HG03045 (cell line): ENCODE data around the gene PCYT2.

Source experiments
- ATAC-seq: cut with Tn5 transposase; IDR thresholded peaks from one replicate; pipeline ENCODE4 v1.9.1; 2021; ENCODE audit warnings: mild to moderate bottlenecking, moderate library complexity; ENCODE audit not compliant: unreplicated experiment

PCYT2 gene

DNA sequence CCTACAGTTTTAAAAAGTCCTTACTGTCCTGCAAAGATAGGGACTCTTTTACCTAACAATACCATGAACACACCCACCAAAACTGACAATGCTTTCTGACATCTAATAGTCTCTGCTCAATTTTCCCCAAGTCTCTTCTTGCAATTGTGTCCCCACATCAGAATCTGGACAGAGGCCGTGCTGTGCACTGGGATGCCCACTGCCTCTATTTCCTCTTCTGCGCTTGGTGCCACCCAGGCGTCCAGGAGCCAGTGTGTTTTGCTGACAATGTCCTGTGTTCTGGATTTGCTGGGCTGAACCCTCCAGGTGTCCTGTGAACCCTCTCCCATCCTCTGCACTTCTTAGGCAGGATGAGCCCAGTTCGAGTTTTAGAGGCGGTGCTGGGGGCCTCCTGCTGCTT lies 33.6 kb downstream of the PCYT2 start:
- ATAC-seq: no peak

DNA sequence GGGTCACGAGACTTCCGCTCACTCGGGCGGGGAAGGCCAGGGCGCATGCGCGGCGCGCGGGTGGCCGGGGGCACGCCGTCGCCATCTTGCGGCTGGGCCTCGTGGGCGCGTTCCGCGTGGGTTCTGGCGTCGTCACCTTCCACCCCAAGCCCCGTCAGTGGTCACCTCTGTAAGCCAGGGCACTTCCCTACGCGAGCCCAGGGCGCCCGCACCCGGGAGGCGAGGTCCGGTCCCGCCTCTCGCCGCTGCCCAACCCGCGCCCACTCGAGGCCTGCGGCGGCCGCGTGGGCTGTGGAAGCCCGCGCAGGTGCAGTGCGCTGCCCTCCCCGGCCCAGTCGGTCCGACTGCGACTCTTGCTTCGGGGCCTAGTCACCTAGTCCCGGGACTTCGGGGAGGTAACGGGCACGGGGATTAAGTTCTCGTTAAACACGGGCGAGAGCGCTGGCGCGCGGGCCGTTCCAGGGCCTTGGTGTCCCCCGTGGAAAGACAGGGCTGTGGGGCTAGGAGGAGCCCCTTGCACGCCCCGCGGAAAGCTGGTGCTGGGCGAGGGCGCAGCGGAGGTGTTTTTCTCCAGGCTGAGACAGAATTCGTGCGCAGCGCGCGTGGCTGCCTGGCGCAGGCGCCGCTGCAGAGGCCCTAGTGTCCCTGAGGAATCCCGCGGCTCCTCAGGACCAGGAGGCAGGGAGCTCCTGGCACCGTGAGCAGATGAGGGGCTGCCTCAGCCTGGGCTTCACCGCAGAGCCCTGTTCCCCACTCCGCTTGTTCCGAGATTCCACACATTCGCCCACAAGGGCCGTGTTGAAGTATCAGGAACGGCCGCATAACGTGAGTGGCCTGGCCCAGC lies 39.6 kb downstream of the PCYT2 start:
- ATAC-seq: peak; percentile 25

DNA sequence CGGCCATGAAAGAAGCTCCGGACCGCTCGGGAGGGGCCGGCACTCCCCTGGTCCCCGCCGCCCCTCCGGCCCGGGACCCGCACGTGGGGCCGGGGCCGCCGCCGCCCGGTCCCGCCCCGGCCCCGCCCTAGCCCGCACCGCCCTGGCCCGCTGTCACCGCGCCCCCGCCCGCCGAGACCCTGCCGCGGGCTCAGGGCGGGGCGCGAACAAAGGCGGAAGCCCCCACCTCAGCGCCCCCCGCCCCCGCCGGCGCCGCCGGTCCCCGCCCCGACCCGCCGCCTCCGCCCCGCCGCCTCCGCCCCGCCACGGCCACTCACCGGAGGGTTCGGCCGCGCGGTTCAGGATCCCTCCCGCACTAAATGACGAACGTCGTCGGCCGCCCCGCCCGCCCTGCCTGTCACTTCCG lies 40.2 kb downstream of the PCYT2 start, which contains the start of gene ARHGDIA:
ARHGDIA (minus strand) TSS at position 357 of the 406 bp plus-strand sequence. CDS start 1,407 bp downstream, outside the sequence.
- ATAC-seq: peak; percentile 44

DNA sequence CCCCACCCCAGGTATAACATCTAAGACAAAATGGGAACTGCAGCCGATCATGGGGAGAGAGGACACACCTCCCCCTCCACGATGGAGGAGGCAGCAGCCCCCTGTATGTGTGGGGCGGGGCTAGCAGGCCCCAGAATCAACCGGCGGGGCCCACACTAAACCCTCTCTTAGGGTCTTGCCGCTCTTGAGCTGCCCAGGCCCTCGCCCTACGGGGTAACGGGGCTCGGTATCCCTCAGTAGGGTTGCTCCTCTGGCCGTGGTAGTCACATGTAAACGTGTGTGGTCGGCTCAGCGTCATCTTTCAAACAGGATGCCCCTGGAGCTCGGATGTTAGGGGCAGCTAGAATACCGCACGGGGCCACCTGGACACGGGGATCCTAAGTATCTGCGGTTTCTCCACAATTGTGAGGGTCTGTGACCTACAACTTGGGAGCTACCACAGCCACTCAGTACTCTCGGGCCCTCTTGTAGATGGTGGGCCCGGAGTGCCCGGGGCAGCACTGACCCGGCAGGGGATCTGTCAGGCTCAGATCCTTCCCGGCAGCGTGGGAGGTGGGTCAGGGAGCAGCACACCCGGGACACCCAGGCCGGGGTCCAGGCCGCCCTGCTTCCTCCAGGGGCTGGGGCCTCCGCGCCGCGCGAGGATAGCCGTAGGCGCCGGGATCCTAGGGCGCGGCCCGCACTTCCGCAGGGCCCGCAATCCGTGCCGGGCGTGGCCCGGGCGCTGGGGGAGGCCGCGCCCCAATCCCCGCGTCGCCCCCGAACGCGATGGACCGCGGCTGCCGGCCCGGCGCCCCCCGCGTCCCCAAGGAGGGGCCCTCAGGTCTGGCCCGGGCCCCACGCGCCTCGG lies 40.8 kb downstream of the PCYT2 start:
- peak; percentile 18 for ATAC-seq

DNA sequence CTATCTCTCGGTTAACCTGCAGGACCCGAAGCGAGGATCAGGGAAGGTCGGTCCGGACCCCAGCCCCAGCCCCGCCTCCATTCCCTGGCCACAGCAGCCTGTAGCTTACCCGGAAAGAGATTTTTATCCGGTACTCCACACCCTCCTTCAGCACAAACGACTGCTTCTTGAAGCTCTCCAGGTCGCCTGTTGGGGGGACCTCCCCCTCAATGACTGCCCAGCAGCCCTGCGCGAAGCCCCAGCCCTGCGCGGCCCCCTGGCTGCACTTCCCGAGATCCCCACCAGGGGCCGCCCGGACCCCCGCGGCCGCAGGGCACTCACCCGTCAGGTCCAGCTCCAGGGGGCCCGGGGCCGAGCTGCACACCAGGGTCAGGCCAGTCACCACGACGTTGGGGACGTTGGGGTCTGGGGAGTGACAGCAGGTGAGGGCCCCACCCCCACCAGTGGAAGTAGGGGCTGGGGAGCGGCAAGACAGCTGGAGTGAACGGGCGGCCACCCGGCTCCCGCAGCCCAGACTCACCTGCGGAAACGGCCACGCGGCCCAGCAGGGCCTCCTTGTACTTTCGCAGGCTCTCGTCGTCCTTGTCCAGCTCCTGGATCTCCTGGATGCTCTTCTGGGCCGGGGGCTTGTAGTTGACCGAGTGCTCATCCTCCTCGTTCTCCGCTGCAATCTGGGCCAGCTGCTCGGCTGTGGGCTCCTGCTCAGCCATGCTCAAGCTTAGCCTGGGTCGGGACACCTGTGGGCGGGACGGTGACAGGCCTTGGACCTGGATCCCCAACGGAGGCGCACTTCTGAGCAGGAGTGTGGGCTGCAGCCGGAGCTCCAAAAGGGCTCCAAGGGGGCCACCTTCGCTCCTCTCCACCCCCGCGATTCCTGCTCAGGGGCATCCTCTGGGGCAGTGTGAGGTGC lies 41.7 kb downstream of the PCYT2 start:
- no peak for ATAC-seq

DNA sequence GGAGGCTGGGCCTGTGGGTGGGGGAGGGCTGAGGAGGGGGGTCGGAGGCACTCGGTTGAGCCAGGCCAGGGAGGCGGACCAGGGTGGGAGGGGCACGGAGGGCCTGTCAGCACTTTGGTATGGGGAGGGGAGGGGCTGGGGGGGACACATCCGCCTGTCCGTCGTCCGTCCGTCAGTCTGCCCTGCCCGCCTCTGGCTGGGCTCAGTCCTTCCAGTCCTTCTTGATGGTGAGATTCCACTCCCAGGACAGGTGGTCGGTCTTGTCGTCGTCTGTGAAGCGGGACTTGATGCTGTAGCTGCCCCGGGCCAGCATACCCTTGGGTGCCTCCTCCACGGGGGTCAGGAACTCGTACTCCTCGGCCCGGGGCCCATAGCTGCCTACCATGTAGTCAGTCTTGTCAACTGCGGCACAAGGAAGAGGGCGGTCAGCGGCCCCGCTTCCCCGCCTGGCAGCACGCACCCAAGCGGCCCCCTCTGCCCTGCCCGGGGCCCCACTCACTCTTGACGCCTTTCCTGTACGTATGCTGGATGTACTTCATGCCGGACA lies 42.5 kb downstream of the PCYT2 start:
- no peak for ATAC-seq

DNA sequence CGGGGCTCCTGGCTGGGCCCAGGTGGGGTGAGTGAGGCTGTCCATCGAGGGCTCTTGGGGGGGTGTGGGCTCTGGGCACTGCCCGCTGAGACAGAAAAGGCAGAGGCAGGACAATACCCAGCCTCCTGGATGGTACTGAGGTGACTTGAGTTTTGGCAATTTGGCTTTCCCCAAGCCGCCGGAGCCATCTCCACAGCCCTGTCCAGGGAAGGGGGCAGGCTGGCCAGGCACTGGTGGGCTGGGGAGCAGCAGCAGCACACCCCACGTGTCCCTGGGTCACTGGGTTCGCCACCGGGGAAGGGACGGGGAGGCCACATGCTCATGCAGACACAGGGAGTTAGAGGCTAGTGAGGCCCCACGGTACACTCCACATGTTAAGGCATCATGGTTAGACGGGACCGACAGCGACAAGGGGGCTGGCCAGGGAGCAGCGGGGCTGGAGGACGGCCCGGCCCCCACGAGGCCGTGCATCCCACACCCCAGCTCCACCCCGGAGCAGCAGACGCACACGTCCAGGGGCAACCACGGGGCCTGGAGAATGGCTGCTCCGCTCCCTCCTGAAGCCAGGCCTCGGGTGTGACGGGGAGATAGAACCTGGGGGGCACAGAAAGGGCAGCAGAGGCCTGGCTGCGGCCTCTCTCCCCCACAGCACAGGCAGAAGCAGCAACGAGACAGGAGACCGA lies 43.1 kb downstream of the PCYT2 start:
- no peak for ATAC-seq

DNA sequence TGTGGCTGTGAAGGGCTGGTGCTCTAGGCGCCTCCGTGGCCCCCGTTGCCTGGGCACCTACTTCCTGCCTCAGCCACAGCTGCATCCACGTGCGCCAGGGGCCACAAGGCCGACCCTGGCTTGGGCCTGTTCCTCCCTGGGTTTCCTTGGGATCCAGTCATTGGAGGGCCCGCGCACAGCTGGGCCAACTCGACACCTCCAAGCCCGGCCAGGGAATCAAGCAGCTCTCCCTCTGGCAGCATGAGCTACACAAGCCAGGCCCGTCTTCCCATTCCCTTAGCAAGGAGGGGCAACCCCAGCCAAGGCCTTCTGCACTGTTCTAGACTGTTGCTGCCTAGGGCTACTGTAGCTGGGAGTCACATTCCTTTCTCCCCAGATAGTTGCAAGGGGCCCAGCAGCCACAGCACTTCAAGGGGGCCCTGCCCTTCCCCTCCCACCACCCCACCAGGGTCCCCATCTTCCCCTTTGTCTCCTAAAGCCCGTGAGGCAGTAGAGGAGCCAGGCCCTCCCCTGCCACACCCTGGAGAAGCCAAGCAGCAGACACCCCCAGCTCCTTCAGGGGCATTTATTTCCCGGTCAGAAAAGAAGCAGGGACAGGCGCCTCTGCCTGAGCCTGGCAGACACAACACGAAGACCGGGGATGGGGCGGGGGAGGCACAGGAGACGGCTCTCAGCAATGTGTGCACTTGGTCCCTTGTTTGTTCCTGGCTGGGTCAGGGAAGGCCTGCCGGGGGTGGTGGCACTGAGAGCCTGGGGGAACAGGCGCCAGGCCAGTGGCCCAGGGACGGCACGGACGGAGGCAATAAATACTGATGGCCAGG lies 43.8 kb downstream of the PCYT2 start:
- ATAC-seq: no peak

DNA sequence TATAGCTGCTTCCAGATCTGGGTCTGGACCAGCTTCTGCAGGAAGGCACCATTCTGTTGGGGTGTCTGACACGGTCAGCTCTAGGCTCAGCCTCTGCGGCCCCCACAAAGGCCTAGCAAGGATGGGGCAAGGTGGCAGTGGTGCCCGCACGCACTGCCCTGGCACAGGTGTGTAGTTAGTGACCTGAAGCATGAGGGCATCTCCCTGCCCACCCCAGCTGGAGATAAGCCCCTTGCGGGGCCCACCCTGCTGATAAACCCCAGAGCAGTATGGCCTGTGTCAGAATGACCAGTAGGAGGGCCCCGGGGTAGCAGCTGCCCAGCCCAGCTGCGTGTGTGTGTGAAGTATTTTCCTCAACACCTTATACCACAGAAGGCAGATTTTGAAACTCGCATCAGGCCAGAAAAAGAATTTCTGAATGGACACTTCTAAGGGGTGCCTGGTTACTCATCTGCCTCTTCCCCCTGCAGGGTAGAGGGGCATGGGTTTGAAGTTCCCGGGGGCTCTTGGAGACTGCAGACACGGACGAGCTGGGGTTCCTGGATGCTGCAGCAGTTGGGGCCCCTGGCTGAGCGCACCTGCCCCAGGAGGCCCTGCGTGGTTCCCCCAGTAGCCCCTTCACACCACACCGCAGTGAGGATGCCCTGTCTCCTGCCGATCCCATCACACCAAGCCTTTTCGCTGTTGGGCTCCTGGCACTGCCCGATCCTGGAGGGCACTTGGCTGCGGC lies 44.6 kb downstream of the PCYT2 start:
- no peak for ATAC-seq

DNA sequence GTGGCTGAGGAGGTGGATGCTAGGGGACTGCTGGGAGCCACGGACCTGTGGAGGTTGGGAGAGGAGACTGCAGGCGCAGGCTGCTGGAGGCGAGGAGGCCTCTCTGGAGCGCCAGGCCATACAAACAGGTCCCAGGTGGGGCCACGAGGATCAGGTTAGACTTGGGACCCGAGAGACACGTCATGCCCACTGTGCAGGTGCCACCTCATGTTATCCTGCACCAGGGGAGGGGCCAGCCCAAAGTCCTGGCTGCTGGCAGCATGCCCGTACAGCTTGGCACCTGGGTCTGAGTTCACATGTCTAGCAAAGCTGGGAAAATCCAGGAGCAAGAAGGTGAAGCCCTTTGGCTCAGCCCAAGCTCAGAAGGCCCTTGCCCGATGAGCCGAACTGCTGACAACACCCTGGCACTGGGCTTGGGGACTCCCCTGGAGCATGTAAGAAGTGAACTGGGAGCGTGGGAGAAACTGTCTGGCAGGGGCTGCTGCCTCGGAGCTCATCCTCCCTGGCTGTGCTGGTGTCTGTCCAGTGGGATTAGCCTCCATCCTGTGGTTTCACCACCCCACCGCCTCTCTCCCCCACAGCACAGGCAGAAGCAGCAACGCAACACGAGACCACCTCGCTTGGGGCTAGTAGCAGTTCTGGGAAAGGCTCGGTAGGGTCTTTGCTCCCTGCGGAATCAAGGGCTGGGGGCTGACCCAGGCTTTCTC lies 45.3 kb downstream of the PCYT2 start:
- ATAC-seq: no peak

DNA sequence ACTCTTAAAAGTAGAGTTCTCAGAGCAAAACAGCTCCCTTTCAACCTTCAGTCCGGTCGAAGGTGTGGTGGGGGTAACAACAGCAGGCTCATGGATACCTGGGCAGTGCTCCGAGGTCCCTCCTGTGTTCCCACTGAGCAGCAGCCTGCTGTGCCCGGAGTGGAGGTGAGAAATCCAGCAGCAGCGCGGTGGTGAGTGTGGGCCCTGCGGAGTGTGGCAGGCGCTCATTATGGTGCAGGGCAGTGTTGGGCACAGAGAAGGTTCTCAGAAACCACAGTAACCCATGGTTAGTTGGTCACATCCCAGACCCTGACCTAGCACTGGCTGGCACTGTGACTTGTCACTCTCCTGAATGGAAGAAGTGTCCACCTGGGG lies 45.9 kb downstream of the PCYT2 start:
- no peak for ATAC-seq

DNA sequence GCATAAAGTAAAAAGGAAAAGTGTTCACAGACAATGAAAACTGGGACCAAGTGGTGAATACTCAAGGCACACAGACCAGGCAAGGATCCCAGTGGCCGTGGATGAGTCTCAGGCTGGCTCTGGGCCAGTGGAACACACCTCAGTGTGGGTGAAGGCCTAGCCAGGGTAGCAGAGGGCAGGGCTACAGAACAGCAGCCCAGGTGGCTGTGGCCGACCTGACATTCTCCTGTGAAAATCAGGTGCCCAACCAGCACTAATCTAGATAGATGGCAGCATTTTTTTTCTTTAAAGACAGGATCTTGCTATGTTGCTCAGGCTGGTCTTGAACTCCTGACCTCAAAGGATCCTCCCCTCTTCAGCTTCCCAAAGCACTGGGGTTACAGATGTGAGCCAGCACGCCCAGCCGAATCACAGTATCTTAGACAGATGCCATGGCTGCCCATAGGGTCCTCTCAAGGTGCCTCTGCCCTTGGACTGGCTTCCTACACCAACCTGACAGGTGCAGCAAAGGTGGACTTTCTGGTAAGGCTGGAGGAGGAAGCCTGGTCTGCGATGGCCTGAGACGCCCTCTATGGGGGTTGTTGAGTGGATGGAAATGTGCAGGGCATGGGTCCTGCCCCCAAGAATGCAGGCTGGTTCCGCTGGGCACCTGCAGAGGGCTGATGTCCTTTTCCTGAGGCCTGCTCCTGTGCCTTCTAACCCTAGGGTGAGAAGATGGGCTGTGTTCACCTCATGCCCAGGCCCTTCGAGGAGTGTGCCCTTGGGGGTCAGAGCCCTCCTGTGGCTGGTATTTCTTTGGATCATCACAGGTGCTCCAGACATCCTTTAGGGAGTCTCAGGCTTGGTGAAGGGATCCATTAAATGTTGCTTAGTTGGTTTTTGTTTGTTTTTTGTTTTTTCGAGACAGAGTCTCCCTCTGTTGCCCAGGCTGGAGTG lies 47.1 kb downstream of the PCYT2 start:
- ATAC-seq: no peak

DNA sequence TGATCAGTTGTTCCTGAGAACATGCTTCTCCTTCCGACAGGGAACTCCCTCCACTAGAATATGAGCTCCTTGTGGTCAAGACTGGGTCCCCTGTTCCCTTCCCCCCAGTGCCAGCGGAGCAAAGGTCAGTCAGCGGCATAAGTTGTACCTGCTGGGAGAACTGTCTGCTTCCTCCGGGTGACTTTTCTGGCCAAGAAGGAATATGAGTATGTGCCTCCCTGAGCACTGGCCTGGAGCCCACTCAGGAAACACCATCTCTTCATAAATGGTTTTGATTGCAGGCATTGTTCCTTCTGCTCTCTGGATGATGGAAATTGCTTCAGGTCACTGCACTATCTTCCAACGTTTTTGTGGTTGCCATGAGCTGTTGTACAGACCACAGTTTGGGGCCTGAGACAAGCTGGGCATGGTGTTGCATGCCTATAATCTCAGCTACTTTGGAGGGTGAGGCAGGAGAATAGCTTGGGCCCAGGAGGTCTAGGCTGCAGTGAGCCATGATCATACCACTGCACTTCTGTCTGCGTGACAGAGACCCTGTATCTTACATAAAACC lies 48.0 kb downstream of the PCYT2 start:
- ATAC-seq: no peak

DNA sequence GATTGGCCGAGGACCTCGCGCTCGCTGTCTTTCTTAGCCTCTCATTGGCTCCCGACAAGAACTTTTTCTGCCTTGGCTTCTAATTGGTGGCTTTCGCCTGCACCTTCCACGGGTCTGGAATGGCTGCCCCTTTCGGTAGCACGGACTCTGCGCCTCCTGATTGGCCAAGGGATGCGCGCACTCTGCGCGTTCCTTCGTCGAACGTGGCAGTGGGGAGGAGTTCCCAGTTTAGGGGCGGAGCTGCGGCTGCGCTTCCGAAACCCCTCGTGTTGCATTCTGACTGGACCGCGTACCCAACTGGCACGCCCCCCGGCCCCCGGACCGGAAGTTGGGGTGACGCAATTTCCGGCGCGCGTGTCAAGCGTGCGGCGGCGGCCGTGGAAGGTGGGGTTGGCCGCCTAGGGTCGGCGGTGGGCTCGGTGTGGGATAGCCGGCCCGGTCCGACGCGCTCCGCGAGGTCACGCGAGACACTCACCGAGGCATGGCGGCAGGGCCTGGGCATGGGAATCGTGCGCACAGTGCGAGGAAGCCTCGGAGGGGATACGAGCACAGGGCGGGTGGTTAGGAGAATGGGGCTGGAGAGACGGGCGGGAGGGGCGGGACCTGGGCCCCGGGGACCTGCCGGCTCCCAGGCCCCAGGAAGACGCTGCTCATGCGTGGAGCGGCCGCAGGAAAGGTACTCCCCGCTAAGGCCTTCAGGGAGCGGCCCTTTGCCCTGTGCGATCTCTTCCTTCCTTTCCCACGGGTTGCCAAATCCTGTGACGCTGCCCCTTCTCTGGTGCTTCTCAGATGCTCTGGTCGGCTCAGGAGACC lies 50.2 kb downstream of the PCYT2 start:
- ATAC-seq: peak; percentile 75

DNA sequence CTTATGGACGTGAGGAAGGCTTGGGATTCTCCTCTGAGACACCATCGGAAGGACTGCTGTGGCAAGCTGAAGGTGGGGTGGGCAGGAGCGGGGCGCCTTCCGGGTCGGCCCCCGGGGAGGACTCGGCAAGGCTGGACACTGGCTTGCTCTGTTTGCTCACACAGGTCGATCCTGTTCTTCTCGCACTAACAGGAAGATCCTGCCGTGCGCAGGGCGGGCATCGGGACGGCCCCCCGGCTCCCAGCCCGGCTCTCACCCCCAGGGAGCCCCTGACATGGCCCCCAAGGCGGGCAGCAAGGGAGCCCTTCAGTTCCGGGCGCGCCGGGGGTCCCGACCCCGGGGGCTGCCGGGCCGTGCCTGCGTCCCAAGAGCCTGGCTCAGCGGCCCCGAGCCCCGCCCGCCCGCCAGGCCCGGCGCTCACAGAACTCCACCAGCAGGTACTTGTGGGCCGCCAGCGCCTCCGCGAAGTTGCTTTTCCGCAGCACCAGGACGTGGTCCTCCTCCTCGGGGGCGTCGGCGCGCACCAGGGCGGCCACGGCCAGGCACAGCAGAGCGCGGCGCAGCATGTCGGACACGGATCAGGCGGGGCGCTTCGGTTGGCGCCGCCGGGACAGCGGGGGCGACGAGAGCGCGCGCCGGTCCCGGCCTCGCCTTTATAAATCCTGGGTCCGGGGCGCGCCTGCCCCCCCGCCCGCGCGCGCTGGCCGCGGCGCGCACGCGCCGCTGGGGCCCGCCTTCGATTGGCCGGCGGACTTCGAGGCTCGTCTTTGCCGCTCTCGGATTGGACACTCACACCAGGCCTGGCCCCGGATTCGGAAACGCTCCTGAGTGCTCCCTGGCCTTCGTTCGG lies 51.1 kb downstream of the PCYT2 start, which contains the start of gene P4HB:
P4HB (minus strand) TSS at position 630 of the 850 bp plus-strand sequence; CDS start at position 566, 64 bp downstream.
- peak; percentile 0 for ATAC-seq
